Kidney (tissue), 14 donors: ENCODE measurements around the gene ADORA2A. TPM values are rescaled to one million over a fixed set of nuclear protein-coding genes. Genes with fewer than 3 reads are reported as not detected.

Experiments used
- DNase-seq, 5 donors: peaks; one replicate each; pipeline ENCODE4 v3.0.0-alpha.2; 2013 to 2020
- FAIRE-seq: peaks from 2 replicates; lab custom pipeline; 2012; peaks lifted over from hg19 to GRCh38; lab: Jason Lieb, UNC
- H3K27ac ChIP-seq, 2 donors: one replicate each; pipeline ENCODE4 v1.7.0; 2013; ENCODE audit warnings: low read depth in 2 of 2, low read length in 2 of 2, inconsistent platforms in 1 of 2
- H3K27me3 ChIP-seq: one replicate; pipeline ENCODE4 v1.7.1; 2013; ENCODE audit warnings: low read length, inconsistent platforms; ENCODE audit not compliant: control insufficient read depth, insufficient read depth
- H3K36me3 ChIP-seq, 3 donors: one replicate each; pipeline versions ENCODE4 v1.7.0 to v1.7.1; 2013; ENCODE audit warnings: low read length in 3 of 3, control low read depth in 1 of 3, inconsistent platforms in 1 of 3; ENCODE audit not compliant: insufficient read depth in 3 of 3, control insufficient read depth in 2 of 3
- H3K4me1 ChIP-seq, 3 donors: one replicate each; pipeline versions ENCODE4 v1.7.0 to v1.7.1; 2013; ENCODE audit warnings: low read length in 3 of 3, inconsistent platforms in 1 of 3, low read depth in 1 of 3; ENCODE audit not compliant: control insufficient read depth in 2 of 3, insufficient read depth in 2 of 3
- H3K4me3 ChIP-seq, 3 donors: one replicate each; pipeline versions ENCODE4 v1.7.0 to v1.8.1; 2013; ENCODE audit warnings: low read length in 3 of 3, control low read depth in 1 of 3, inconsistent platforms in 1 of 3
- H3K9ac ChIP-seq, 3 donors: one replicate each; pipeline versions ENCODE4 v1.7.0 to v1.7.1; 2013; ENCODE audit warnings: low read length in 3 of 3, control low read depth in 1 of 3, inconsistent platforms in 1 of 3
- H3K9me3 ChIP-seq, 3 donors: one replicate each; pipeline versions ENCODE4 v1.7.0 to v1.7.1; 2013; ENCODE audit warnings: low read length in 3 of 3, control low read depth in 1 of 3, inconsistent platforms in 1 of 3; ENCODE audit not compliant: control insufficient read depth in 2 of 3, insufficient read depth in 1 of 3
- intact Hi-C: fragments of 100-400 bp; cut with DNase I; formaldehyde crosslinking; loops from one replicate; pipeline ENCODE4 v1.11.1; 2022
- polyA plus RNA-seq: library from polyadenylated mRNA; stranded (reverse); fragments of 350-450 nt; fragmentation: Illumina TruSeq; extraction: RNeasy Lipid Tissue Mini Kit (QIAGEN cat#74804); gene quantifications from one replicate; pipeline ENCODE4 v1.2.3, GENCODE V29; 2014; ENCODE audit warnings: low read depth, low replicate concordance; ENCODE audit not compliant: insufficient read depth
- total RNA-seq: library from RNA; stranded (reverse); fragmentation: NEBNext Ultra II Directional; extraction: Animal tissue kit (Norgen Biotek cat#: 25700); gene quantifications from one replicate; pipeline ENCODE4 v1.2.1, GENCODE V29; 2021
- TF ChIP-seq, protein P1 (sequence below): IDR thresholded peaks from 3 replicates; pipeline ENCODE4 v1.5.1; 2012; ENCODE audit warnings: mild to moderate bottlenecking, moderate library complexity, borderline replicate concordance; ENCODE audit not compliant: insufficient read depth; ENCODE audit errors: extremely low read depth
- donor health status: control.
- donor health status: control.
- donor health status: control.
- donor health status: control.
- donor health status: control.
- donor health status: DM: yes; HTN: yes; CAD: no.
- donor health status: Normal renal cell carcinoma (clear cell type).

ADORA2A gene
- total and polyA plus RNA-seq, 2 donors from 2014 or later, result 6.1 to 6.9 TPM

DNA sequence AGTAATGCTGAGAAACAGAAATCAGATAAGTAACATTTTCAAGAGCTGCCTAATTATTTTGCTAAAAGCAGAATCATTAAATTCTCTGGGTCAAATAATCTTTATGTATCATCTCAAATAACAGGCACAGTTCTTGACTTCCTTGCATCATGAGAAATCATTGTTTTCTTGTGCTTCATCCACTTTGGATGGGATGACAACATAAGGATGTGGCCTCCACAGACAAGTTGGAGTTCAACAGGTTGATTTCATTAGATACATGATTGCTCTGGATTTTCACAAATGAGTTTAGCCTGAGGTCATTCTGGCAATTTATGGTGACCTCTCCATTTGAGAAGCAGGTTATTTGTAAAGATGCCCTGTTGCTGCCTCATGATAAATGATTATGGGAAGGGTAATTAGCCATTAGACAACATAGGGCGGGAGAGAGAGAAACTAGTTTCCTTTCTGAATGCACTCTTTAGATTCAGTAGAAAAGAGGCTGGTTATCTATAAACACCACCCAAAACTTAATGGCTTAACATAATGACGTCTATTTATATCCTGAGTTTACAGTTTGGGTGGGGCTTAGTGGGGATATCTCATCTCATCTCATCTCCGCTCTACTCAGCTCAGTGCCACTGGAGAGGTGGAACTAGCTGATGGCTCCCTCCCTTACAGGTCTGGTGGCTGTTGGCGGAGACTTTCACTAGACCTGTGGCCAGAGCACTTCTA, 35.0 kb upstream of the ADORA2A start:
- TF ChIP-seq, protein P1, sequence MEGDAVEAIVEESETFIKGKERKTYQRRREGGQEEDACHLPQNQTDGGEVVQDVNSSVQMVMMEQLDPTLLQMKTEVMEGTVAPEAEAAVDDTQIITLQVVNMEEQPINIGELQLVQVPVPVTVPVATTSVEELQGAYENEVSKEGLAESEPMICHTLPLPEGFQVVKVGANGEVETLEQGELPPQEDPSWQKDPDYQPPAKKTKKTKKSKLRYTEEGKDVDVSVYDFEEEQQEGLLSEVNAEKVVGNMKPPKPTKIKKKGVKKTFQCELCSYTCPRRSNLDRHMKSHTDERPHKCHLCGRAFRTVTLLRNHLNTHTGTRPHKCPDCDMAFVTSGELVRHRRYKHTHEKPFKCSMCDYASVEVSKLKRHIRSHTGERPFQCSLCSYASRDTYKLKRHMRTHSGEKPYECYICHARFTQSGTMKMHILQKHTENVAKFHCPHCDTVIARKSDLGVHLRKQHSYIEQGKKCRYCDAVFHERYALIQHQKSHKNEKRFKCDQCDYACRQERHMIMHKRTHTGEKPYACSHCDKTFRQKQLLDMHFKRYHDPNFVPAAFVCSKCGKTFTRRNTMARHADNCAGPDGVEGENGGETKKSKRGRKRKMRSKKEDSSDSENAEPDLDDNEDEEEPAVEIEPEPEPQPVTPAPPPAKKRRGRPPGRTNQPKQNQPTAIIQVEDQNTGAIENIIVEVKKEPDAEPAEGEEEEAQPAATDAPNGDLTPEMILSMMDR, result no peak
- no peak overlapping the region for H3K4me3 ChIP-seq
- intact Hi-C loops, result no loop called here
- H3K4me1 ChIP-seq, result peaks cover 0 to 8% (median 7%) of the 10 kb centered on the region in 3 donors
- no peaks in the 10 kb centered on the region for H3K9me3 ChIP-seq
- H3K27me3 ChIP-seq, result no peaks in the 10 kb centered on the region
- FAIRE-seq (no peak), DNase-seq (no peak)
- H3K36me3 ChIP-seq, result peaks cover 0 to 6% (median 5%) of the 10 kb centered on the region in 3 donors
- peak overlapping the region; percentile 15 to 37 for H3K27ac ChIP-seq
- H3K9ac ChIP-seq, result no peak overlapping the region

DNA sequence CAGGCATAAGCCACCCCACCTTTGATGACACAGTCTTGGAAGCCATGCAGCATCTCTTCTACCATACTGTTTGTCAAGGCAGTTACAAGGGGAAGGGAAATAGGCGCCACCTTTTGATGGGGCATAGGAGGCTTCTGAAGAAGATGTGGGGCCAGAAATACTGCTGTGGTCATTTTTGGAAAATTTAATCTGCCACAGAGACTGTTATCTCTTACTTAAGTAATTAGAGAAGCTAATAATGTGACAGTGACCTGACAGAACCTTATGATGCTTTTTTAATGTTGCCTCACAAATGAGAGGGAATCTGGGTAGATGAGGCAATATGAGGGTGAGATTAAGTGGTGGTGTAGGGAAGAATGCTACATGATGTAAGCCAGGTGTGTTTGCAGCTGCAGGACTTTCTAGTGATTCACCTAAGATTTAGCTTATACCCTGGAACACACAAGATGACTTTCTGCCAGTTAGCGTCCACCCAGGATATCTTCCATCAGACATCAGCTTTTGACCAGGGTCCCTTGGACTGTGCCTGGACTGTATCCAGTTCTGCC, 34.3 kb upstream of the ADORA2A start:
- Histone ChIP-seq H3K4me1 (peaks cover 0 to 8% (median 7%) of the 10 kb centered on the region in 3 donors), H3K9me3 (no peaks in the 10 kb centered on the region), H3K9ac (no peak overlapping the region), H3K4me3 (no peak overlapping the region), H3K36me3 (peaks cover 0 to 7% (median 6%) of the 10 kb centered on the region in 3 donors), H3K27me3 (no peaks in the 10 kb centered on the region), H3K27ac (peak overlapping the region in 1 of 2 donors; percentile 5)
- TF ChIP-seq, protein P1, result no peak
- FAIRE-seq (no peak), DNase-seq (no peak)
- intact Hi-C loops, result no loop called here

DNA sequence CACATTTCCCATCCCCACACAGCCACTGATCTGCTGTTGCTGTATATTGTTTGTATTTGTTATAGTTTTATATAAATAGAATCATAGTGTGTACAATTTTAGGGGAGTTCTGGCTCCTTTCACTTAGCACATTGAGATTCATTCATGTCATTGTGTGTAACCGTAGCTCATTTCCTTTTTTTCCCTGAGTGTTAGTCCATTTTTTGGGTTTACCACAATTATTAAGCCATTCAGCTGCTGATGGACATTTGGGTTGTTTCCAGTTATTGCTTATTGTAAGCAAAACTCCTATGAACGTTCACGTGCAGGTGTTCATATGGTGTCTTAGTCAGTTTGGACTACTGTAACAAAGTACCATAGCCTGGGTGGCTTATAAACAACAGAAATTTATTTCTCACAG, 33.6 kb upstream of the ADORA2A start:
- no peaks in the 10 kb centered on the region for H3K27me3 ChIP-seq
- TF ChIP-seq, protein P1, result no peak
- intact Hi-C loops, result no loop called here
- H3K36me3 ChIP-seq, result peaks cover 0 to 10% (median 6%) of the 10 kb centered on the region in 3 donors
- H3K9me3 ChIP-seq, result no peaks in the 10 kb centered on the region
- FAIRE-seq (no peak), DNase-seq (no peak)
- no peak overlapping the region for H3K9ac ChIP-seq
- H3K4me3 ChIP-seq, result no peak overlapping the region
- H3K4me1 ChIP-seq, result peaks cover 0 to 8% (median 7%) of the 10 kb centered on the region in 3 donors
- H3K27ac ChIP-seq, result no peak overlapping the region
